HG03159 (cell line): Measurements from ENCODE around the gene EIPR1.
"Not testable (repeated sequence)": the region's sequence is repeated elsewhere in the genome, so short reads cannot be mapped to it uniquely, and the experiment has no call there.

Experiments
- ATAC-seq: cut with Tn5 transposase; IDR thresholded peaks from one replicate; pipeline ENCODE4 v1.9.1; 2021; ENCODE audit warnings: mild to moderate bottlenecking, moderate library complexity; ENCODE audit not compliant: unreplicated experiment

EIPR1 gene

DNA sequence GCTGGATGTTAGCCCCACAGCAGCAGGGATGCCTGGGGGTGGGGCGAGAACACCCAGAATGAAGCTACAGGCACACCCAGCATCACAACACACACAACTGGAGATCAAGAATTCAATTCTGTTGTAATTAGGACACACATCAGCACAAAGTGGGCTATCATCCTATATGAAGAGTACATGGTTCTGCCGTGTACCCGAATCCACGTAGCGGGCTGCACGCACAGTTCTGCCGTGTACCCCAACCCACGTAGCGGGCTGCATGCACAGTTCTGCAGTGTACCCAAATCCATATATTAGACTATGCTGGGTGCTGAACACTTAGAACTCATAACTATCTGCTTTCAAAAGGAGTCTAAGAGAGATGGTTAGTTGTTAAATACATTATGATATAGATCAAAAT is 86.5 kb downstream of the EIPR1 start:
- ATAC-seq = no peak

DNA sequence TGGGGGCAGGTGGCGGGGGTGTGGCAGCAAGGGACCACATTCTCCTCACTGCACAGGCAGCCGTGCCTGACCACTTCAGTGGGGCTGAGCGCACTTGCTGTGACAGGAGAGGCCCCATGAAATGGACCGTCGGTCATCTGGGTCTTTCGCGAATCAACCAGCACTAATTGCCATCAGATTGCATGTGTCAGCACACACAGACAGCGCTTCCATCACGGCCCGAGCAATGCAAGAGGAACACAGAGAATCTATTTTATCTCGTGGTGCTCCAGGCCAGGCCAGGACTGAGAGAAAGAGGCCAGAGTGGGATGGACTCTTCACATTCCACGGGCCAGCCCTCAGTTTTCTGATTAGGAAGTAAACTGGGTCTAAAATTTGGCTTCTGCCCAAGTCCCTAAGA is 87.0 kb downstream of the EIPR1 start:
- no peak for ATAC-seq

DNA sequence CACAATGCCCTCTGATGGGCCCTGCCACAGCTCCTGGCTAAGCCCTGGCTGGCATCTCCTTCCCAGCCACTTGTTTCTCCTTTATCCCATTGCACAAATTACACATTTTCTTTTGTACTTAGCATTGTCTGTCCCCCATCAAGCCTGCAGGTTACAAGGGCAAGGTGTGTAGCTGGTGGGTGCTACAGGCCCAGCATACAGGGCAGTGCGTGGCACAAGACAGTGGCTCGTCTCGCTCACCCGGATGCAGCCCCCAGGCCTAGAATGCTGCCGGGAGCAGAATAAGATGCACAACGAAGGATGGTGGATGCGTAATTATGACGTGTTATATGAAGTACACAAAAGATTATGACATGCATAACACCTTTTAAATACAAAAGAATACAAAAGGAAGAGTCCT is 87.6 kb downstream of the EIPR1 start:
- no peak for ATAC-seq

DNA sequence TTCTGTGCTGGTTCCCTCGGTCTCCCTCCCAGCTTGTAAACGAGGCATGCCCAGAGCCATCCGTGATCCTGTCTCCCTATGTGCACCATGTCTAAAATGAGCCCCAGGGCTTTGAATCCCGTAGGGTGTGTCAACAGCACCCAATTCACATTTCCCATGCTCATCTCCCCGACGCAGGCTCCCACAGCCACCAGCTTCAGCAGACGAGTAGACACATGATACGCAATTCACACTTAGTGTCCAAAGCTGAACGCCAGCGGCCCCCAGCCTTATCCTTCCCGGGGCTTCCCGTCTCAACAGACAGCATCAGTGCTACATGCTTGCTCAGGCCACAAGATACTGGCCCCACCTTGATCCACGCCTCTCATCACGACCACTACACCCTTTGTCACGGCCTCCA is 88.1 kb downstream of the EIPR1 start:
- ATAC-seq = no peak

DNA sequence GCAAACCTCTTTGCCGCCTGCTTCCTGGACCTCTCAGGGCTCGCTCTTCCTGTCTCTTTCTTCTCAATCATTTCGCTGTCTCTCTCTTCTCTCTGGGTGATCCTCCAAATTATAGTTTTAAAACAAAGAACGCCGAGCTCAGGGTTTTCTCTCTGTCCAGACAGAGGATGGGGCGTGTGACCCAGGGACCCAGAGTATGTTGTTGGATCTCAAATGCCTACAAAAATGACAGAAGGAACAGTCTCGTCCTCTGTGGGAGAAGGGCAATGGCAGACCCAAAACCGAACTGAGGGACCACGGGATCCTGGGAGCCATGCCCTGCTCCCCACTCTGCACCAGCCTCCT is 88.5 kb downstream of the EIPR1 start:
- ATAC-seq = no peak

DNA sequence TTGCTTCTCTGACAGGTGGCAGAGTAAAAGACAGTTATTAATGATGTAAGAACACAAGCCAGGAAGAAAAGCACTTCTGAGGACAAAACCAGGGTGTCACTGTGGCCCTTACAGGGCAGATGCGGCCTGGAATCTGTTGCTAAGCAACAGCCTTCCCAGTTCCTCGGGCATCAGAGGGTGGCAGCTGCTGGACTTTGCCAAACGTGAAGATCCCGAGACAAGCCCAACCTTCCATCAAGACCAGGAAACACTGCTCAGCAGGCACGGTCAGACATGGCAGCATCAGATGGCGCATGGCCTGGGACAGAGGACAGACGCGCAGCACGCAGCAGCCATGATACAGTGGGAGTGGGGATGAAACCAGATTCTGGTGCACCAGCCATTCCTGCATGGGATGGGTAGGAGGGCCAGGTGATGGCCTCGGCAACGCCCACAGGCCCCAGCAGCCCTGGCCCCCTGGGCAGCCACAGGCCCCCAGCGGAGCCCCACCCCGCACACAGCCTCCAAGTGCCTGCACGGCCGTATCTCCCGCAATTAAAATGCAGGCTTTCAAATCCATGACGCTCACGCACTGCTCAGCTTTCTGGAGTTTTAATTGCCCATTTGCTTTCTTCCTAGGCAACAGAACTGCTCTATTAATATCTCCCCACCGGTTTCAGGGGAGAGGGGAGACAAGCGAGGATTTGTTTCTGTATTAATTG is 89.0 kb downstream of the EIPR1 start:
- ATAC-seq = no peak

DNA sequence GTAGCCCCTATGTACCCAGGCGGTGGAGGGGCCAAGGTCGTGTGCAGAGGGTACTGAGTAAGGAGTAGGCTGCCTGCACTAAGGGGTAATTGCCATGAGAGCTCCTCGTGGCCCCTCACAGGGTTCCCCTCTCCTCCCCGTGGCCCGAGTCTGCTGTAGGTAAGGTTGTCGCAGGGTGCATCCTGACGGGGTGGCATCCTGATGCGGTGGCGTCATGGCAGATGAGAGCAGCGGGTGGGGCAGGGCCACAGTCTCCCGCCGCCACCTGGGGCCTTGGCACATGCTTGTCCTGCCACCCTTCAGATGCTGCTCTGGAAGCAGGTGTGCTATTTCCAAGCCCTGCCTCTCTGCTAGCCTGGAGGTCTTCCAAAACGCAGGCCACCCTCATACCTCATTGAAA is 89.7 kb downstream of the EIPR1 start:
- no peak for ATAC-seq

DNA sequence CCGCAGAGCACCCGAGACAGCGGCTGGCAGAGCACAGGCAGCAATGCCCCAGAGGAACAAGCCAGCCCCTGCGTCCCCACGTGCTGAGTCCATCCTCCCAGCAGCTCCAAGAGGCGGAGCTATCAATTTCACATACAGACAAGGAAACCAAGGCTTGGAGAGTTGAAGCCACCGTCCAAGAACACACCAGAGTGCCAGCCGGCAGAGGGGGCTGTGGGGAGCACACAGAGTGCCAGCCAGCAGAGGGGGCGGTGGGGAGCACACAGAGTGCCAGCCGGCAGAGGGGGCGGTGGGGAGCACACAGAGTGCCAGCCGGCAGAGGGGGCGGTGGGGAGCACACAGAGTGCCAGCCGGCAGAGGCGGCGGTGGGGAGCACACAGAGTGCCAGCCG is 91.0 kb downstream of the EIPR1 start:
- ATAC-seq = not testable (repeated sequence)

DNA sequence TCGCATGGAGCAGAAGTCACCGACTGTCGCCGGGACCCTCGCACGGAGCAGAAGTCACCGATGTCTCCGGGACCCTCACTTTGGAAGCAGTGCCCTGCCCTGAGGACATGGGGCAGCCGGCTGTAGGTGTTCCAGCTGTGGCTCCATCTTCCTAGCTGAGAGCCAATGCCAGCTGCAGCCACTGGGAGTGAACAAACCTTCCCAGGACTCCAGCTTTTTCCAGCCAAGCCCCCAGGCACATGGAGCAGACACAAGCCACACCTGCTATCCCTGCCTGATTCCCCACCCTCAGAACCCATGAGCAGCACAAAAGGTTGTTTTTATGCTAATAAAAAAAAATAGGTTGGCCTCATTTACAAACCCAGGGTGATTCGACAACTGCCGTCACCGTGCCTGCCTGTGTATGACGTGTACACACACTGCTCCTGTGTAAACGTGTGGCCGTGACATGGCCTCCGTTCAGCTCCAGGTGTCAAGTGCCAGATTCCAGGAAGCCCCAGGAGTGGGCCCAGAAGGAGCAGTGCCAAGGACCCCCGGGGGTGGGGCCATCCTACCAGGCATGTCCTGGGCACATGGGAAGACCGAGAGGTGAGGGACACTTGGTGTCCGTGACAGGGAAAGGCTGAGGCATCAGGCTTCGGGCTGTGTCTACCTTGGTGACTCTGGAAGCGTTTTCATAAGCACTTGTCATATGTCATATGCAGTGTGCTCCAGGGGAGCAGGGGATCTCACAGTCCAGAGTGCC is 91.5 kb downstream of the EIPR1 start:
- ATAC-seq = no peak

DNA sequence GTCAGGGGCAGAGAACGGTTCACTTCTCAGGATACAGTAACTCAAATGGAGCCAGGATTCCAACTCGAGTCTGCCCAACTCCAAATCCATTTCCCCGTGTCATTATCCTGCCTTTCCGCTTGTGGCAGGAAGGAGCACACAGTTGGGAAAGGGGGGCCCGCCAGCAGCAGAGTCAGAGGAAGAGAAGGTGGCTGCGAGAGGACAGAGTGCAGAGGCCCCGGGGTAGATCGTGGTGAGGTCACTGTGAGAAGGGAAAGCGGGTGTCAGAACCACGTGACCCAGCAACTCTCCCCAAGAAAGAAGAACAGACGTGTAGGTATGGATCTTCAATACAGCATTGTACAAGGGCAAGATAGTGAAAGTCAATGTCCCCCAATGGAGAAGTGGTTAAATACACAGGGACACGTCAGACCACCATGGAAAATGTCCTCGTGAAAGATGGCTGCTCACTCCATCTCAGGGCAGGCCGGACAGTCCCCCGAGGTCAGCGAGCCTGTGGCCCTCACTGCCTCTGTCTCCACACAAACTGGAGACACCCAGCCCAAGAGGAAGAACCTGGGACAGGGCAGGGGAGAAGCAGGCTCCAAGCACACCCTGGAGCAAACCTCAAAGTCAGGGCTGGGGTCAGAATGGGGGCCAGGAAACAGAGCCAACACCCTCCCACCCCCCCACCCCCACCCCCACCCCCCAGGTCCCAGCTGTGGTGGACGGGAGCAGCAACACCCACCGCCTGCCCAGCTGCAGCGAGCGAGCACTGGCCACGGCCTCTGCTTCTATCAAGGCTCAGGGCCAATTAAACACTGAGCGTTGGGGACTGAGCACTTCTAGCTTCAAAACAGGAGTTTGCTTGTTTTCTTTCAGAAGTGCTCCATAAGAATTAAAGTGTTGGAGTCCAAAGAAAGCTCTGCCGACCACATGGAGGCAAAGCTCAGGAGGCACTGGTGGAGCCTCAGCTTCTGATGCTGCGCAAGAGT is 92.7 kb downstream of the EIPR1 start:
- no peak for ATAC-seq

DNA sequence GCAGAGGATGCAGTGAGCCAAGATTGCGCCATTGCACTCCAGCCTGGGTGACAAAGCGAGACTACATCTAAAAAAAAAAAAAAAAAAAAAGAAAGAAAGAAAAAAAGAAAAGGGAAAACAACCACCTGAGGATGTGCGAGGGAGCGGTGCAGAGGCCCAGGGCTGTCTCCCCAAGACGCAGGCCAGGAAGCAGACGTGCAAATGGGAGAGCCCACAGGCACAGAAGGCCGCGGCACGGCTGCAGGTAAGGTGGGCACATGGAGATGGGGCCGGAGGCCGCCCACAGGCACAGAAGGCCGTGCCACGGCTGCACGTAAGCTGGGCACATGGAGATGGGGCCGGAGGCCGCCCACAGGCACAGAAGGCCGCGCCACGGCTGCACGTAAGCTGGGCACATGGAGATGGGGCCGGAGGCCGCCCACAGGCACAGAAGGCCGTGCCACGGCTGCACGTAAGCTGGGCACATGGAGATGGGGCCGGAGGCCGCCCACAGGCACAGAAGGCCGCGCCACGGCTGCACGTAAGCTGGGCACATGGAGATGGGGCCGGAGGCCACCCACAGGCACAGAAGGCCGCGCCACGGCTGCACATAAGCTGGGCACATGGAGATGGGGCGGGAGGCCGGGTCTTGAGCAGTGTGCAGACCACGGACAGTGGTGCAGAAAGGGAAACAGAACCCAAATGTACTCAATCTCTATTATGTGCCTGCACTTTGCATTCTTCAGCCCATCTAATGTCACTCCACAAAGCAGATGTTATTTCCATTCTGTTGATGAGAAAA is 93.6 kb downstream of the EIPR1 start:
- ATAC-seq = not testable (repeated sequence)

DNA sequence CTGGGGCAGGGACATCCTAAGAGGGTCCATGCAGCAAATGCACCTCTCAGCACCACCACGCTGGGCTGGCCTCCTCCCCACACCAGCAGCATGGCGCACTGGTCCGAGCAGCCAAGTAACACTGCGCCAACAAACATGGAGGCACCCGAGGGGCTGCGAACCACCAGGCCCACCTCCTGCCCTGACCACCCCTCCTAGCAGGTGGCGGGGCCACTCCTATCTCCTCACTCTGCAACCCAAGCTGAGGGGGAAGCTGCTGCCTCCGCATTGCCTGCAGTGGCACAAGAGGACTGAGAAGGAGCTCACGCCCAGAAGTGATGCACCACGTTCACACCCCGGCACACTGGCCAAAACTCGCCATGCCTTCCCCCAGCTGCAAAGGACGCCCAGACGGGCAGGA is 94.4 kb downstream of the EIPR1 start:
- no peak for ATAC-seq

DNA sequence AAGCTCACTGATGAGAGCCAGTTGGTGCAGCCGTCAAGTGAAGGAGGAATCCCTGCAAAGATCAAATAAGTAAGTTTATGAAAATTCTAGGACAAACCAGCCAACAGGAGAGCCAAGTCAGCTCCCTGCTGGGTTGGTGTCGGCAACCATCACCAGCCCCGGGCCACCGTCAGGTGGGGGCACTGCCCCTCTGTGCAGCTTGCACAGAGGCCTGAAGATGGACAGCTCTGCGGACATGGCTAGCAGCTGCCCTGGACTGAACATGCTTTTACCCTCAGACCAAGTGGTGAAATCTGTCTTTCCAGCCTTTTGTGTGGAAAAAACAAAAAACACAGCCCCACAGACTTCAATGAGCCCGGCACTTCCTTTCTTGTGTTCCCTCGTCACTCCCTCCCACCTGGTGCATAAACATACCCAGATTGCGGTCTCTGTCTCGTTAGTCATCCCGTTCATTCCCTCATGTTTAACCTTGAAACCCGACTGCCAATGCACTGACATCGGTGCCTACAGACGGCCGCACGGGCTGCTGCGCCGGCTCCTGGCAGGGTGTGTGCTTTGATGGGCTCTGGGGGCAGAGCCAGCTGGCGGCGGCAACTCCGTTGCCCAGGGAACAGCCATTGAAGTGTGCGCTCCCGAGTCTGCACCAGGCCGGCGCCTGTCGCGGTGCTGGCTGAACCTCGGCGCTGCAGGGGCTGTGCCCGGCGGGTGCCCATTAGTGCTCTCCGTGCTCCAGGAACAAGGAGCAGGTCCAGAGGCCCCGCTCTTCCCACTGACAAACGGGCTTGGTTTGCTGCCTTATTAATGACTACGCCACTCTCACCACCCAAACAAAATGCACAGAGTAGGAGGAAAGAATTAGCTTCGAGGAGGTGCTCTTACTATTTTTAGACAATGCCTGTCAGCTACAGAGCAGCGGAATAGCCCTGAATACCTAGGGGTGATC is 95.3 kb downstream of the EIPR1 start:
- ATAC-seq = no peak

DNA sequence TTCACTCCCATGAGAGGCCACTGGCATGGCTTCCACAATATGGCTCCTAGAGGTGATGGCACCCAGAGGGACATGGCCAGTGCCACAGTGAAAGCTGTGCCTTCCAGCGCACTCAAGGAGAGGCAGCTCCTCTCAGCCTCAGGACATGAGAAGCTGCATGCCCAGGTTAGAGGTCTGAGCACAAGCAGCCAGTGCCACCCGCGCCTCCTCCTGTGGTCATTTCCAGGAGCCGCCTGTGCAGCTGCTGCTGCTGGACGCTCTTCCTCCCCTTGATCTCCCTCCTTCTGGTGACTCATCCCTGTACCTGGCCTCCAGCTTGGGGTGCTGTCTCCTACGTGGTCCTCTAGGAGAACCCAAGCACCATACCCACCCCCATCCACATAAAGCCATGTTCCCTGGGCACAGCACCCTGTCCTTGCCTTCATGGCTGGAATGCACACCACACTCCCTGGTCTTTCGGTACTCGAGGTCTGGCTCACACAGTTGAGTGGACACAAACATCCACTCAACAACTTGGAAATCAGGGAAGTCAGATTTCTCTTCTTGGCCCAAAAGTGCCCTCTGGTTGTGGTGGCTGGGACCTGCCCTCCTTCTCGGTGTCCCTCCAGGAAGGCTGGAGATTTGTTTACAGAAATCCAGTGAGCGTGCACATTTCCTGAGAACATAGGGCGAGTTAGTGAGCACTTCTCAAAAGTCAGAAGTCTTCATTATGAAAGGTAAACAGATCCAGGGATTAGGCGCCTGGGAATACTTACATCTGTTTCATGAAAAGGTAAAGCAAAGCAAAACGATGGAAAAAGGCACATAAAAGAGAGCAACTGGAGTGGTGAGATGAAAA is 96.7 kb downstream of the EIPR1 start:
- ATAC-seq = no peak

DNA sequence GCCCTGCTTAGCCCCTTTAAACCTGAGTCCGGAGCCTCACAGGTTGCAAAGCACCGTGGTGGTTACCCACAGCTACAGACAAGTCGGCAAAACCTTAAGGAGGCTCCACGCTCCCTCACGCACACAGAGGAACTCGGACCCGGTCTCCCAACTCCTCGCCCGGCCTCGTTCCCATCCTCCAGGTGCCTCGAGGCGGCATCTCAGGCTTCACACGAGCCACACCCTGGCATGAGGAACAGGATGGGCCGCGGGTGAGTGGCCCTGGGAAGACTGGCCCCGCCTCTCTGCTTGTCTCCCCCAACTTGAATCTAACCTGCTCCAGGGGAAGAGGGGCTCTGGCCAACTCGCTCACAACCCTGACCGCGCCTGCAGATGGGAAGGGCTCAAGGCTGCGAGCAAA is 97.4 kb downstream of the EIPR1 start:
- ATAC-seq = no peak

DNA sequence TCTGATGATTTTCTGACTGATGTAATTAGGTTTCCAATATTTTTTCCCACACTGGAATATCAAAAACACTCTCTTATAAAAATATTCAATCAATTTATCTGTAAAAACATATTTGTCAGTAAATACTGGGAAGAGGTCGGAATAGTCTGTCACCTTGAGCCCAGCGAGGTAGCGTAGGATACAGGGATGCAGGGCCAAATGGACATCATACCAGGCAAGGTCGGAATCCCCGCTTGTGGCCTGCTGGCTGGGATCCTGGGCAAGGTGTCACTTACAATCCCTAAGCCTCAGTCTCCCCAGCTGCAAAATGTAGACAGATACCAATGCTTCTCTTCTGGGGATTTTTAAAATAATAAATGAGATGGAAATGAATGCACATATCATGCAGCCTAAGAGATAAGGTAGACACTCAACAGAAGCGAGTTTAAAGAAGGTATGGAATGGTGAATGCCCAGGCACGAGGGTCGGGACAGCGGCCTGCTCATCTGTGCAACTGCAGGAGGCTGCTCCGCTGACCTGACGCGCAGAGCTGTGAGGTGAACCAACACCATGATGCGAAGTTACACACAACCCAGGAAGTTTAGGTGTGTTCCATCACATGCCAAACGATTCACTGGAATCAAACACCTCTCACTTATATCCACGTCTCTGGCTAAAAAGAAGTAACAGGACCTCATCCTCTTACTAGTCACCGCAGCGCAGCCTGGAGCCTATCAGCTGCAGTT is 98.2 kb downstream of the EIPR1 start:
- ATAC-seq = no peak

DNA sequence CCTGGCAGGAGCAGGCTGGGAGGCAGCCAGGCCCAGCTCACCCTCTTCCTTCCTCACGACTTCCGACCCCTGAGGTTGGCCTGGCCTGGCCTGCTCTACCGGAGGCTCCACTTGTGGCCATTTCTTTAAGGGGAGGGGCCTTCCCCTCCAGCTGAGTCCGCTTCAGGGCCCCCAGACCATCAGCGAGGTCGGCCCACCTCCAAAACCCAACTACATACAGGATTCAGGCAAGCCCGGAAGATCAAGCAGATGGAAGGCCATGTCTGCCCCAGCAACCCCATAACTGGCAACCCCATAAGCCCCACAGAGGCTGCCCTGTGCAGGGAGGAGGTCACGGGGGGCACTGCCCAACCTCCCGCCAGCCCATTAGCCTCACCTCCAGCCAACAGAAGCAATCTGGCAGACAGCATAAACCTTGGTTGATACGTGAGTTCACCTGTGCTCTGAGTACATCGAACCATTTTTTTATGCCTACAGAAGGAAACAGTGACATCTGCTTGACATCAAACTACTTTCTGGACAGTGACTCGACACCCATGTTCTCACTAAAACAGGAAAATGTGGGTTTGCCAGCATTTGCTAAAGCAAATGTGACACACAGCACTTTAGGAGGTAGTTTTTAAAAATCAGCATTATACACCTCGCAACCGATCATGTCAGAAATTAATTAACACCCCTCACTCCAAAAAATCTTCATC is 98.9 kb downstream of the EIPR1 start:
- no peak for ATAC-seq
